RWPE1 (cell line): ENCODE results near the gene GNAS-AS1.
"Not testable (repeated sequence)": the region's sequence is repeated elsewhere in the genome, so short reads cannot be mapped to it uniquely, and the experiment has no call there.

Experiments used
- CTCF ChIA-PET: fragments of 350-600 bp; sonication (Branson Sonifier 250); formaldehyde crosslinking; extraction: SDS; loops from one replicate; lab custom pipeline; 2021; lab: Yijun Ruan, JAX
- POLR2A ChIA-PET: fragments of 400-600 bp; formaldehyde crosslinking; extraction: SDS; loops from one replicate; lab custom pipeline; 2020; ENCODE audit warnings: antibody characterized with exemption; ENCODE audit not compliant: low non-redundant PET; lab: Yijun Ruan, JAX
- DNase-seq: peaks from one replicate; pipeline ENCODE4 v3.0.0; 2012; ENCODE audit warnings: low spot score
- H3K27ac ChIP-seq: fragments of 450-650 bp; 2 replicates; pipeline ENCODE4 v1.5.1; 2017
- TF ChIP-seq, protein P1 (sequence below): fragments of 450-650 bp; conservative IDR thresholded peaks from 2 replicates; pipeline ENCODE4 v1.5.1; 2017; ENCODE audit warnings: low read depth, mild to moderate bottlenecking

The GNAS-AS1 gene

DNA sequence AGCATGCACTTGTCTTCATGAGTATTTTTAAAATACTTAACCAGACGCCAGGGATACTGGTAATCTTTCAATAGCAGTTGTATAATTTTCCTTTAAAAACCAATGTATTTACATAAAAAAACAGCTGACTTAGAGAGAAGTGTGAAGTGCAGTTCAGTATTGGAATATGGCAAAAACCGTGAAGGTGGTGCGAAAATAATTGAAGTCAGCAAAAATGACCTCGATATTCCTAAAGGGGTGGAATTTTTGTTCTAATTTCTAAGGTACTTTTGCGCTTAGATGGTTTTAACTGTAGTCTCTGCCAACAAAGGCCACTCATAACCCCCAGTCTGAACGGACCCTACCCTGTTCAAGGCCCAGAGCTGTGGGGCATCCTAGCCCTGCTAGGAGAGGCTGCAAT is 25.3 kb downstream of the GNAS-AS1 start:
- DNase-seq, result no peak
- TF ChIP-seq, protein P1, sequence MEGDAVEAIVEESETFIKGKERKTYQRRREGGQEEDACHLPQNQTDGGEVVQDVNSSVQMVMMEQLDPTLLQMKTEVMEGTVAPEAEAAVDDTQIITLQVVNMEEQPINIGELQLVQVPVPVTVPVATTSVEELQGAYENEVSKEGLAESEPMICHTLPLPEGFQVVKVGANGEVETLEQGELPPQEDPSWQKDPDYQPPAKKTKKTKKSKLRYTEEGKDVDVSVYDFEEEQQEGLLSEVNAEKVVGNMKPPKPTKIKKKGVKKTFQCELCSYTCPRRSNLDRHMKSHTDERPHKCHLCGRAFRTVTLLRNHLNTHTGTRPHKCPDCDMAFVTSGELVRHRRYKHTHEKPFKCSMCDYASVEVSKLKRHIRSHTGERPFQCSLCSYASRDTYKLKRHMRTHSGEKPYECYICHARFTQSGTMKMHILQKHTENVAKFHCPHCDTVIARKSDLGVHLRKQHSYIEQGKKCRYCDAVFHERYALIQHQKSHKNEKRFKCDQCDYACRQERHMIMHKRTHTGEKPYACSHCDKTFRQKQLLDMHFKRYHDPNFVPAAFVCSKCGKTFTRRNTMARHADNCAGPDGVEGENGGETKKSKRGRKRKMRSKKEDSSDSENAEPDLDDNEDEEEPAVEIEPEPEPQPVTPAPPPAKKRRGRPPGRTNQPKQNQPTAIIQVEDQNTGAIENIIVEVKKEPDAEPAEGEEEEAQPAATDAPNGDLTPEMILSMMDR, result no peak
- CTCF ChIA-PET, result no interaction called here
- H3K27ac ChIP-seq, result no peak overlapping the region
- POLR2A ChIA-PET, result no interaction called here

DNA sequence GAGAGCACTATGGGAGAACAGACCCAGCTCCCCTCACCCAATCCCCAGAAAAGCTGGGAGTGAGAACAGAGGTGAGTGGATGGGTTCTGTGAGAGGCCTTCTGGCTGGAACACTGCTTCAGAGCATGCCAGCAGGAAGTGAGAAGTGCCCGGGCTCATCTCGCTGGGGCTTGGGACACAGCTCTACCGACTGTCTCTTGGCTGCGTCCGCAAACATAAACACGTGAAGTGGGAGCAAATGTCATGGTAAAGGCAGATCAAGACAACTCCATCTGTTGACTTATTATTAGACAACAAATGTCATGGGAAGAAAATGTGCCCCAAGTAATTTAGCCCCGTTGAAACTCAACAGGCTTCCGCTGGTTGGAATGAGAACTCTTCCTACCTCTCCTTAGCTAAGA is 25.9 kb downstream of the GNAS-AS1 start:
- no peak overlapping the region for H3K27ac ChIP-seq
- CTCF ChIA-PET, result interaction anchor here (1.0 kb wide), 1 partner anchor 45 kb away, joined by 4 read pairs; no protein-coding TSS in a partner anchor
- TF ChIP-seq, protein P1, result no peak
- no peak for DNase-seq
- POLR2A ChIA-PET, result no interaction called here

DNA sequence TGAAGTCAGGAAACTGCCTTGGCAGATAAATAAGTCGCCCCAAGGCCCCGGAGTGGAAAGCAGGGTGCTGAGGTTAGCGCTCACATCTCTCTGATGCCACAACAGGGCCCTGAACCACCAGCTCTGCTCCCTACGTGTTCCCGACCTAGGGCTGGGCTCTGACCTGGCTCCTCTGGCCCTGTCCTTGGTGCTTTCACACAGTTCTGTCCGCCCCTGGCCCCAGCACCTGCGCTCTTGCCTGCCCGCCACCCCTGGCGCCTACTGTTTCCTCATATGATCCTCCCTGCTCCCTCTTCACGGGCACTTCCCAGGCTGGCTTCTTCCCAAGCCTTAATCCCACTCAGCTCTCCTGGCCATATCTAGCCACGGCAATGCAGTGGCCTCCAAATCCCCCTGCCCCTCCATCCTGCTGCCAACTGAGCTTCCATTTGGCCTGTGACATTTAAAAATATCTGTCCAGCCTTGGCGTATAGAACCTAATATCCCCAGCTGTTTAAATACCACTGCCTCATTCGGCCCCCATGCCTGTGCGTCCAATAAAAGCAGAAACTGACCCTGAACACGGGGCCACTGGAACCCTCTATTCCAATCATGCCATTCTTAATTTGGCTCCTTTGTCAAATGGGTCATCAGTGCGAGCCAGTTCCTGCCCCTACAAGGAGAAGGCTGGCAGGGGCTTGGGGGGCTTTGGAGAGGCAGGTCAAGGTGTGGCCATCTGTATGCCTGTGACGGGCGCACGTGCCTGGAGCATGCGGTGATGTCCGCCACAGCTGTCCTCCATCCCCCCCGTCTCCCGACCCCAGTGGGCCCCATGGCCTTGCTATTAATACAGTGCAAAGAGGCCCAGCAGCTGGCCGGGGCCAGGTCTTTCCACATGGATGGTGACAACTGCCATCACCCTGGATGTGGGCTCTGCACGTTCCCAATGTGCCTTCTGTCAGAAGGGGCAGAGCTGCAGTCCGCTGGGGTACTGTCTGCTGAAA is 27.7 kb downstream of the GNAS-AS1 start:
- H3K27ac ChIP-seq, result no peak overlapping the region
- no peak for DNase-seq
- POLR2A ChIA-PET, result no interaction called here
- TF ChIP-seq, protein P1, result no peak
- CTCF ChIA-PET, result interaction anchor here (0.6 kb wide), 1 partner anchor 36 kb away, joined by 3 read pairs; no protein-coding TSS in a partner anchor

DNA sequence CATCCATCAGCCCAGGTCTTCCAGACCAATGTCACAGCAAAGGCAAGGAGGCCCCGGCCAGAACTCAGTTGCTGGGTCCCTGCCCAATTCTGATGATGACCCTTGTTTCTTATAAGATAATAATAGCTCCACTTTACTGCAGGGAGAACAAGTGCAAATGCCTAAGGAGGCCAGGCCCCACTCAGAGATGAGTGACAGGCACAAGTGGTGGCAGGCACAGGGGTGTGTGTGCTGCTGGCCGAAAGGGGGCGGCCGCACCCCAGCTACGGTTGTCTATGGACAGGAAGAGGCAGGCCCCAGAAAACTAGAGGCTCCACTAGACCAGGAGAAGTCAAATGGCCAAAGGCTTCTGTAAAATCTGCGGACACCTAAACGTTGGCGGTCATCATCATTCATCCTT is 28.6 kb downstream of the GNAS-AS1 start:
- CTCF ChIA-PET, result interaction anchor here (0.6 kb wide), 1 partner anchor 35 kb away, joined by 3 read pairs; no protein-coding TSS in a partner anchor
- no peak overlapping the region for H3K27ac ChIP-seq
- DNase-seq, result no peak
- TF ChIP-seq, protein P1, result no peak
- POLR2A ChIA-PET, result no interaction called here

DNA sequence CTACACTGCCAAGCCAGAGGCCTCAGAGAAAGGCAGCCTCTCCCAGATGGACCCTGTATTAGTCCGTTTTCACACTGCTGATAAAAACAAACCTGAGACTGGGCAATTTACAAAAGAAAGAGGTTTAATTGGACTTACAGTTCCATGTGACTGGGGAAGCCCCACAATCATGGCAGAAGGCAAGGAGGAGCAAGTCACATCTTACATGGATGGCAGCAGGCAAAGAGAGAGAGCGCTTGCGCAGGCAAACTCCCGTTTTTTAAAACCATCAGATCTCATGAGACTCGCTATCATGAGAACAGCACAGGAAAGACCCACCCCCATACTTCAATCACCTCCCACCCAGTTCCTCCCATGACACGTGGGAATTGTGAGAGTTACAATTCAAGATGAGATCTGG is 30.2 kb downstream of the GNAS-AS1 start:
- CTCF ChIA-PET, result interaction anchor here (0.7 kb wide), 1 partner anchor 917 kb away, joined by 3 read pairs; no protein-coding TSS in a partner anchor

DNA sequence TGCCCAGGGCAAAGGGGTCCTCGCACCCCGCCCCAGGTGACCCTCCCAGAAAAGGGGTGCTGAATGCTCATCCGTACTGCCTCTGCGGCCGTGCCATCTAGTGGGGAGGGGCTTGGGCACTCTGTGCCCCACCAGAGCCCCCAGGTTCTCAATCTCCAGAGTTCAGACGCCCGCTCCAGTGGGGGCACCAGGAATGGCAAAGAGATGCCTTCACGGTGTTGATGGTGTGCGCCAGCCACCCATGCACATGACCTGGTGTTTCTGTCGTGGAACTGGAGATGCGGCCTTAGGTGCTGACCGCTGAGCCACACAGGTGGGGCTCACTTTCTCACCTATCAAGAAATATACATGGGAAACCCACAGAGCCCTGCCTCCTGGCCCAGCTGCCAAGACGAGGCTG is 30.8 kb downstream of the GNAS-AS1 start:
- no peak overlapping the region for H3K27ac ChIP-seq
- ChIA-PET POLR2A (no interaction called here), CTCF (interaction anchor here (0.6 kb wide), 1 partner anchor 327 kb away, joined by 4 read pairs; no protein-coding TSS in a partner anchor)
- DNase-seq, result no peak
- TF ChIP-seq, protein P1, result no peak

More for the DNA sequence above, 30.2 kb downstream of the GNAS-AS1 start:
- DNase-seq, H3K27ac ChIP-seq, POLR2A ChIA-PET: not testable (repeated sequence)
